SH-SY5Y (cell line): Measurements from ENCODE around the gene TNS1.

Source experiments
- GATA2 ChIP-seq: IDR thresholded peaks from 2 replicates; pipeline ENCODE4 v1.6.1; 2011; ENCODE audit warnings: mild to moderate bottlenecking, low read depth, low read length
- GATA3 ChIP-seq: IDR thresholded peaks from 2 replicates; pipeline ENCODE4 v1.6.1; 2011; ENCODE audit warnings: low read depth, mild to moderate bottlenecking, low read length, moderate library complexity

DNA sequence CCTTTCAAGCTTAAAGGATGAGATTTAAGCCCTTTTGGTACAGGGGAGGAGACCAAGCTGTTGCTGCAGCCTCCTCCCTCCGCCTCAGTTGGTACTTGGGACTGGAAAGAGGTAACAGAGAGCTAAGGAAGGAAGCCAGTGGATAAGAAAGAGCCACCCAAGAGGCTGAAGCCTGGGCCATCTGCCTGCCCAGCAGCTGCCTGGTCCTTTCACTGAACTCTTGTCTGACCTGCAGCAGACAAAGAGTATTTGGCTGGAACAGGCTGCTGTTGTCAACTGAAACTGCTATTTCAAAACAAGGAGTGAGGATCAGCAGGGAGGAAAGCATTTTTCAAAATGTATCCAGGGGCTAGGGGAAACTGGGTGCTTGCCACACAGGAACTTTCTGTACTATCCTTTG, 30.3 kb downstream of the TNS1 start:
- no peak for TF ChIP-seq GATA3
- TF ChIP-seq GATA2: no peak
